Thoracic aorta (tissue), 2 donors: ENCODE data around the gene LIN28B. TPM values are rescaled to one million over a fixed set of nuclear protein-coding genes. Genes with fewer than 3 reads are reported as not detected.

Source experiments
- ATAC-seq: fragments of 150-250 bp; one replicate; pipeline ENCODE4 v1.8.0; 2017; ENCODE audit warnings: low read depth; ENCODE audit not compliant: insufficient number of reproducible peaks, low FRiP score
- DNase-seq: peaks from one replicate; pipeline ENCODE4 v3.0.0-alpha.2; 2020; ENCODE audit warnings: low spot score
- H3K27ac ChIP-seq, 2 donors: fragments of 200-600 bp; sonication (generic); 1 replicate in 1 of 2; 2 replicates in 1 of 2; pipeline ENCODE4 v1.5.1; 2016; ENCODE audit warnings: mild to moderate bottlenecking in 2 of 2, moderate library complexity in 2 of 2
- H3K27me3 ChIP-seq: fragments of 200-600 bp; sonication (generic); replicated peaks from 2 replicates; pipeline ENCODE4 v1.6.0; 2016; ENCODE audit warnings: mild to moderate bottlenecking; ENCODE audit not compliant: insufficient read depth
- H3K36me3 ChIP-seq: fragments of 200-600 bp; sonication (generic); one replicate; pipeline ENCODE4 v1.5.1; 2016
- H3K4me1 ChIP-seq, 2 donors: fragments of 200-600 bp; sonication (generic); 1 replicate in 1 of 2; 2 replicates in 1 of 2; pipeline versions ENCODE4 v1.5.1 to v1.6.0; 2016; ENCODE audit warnings: low read depth in 2 of 2, mild to moderate bottlenecking in 1 of 2; ENCODE audit not compliant: control insufficient read depth in 1 of 2
- H3K4me3 ChIP-seq: fragments of 200-600 bp; sonication (generic); 2 replicates; pipeline ENCODE4 v1.5.1; 2016; ENCODE audit warnings: mild to moderate bottlenecking
- H3K9me3 ChIP-seq: fragments of 200-600 bp; sonication (generic); 2 replicates; pipeline ENCODE4 v1.5.1; 2016
- CTCF ChIP-seq: fragments of 200-600 bp; sonication (generic); IDR thresholded peaks from one replicate; pipeline ENCODE4 v1.5.1; 2019; ENCODE audit warnings: antibody characterized with exemption
- total RNA-seq, 2 donors: library from RNA; depleted of rRNA; stranded (reverse); fragments of >200 nt; gene quantifications; one replicate each; pipeline versions ENCODE4 v1.1.0 to v1.2.3, GENCODE V29; 2016

The LIN28B gene
- total RNA-seq, 2 donors from 2014 or later, result not detected

GRCh38 chr6:104958178-104959025 lies 1.5 kb downstream of the LIN28B start:
- DNase-seq (no peak), ATAC-seq (no peak)
- Histone ChIP-seq H3K27ac (no peak overlapping the region), H3K4me3 (no peak overlapping the region), H3K27me3 (peaks cover 35% of the 10 kb centered on the region), H3K4me1 (peaks cover 0 to 6% of the 10 kb centered on the region in 2 donors), H3K9me3 (no peaks in the 10 kb centered on the region), H3K36me3 (no peaks in the 10 kb centered on the region)
- TF ChIP-seq CTCF, result no peak

GRCh38 chr6:104959026-104959858 lies 2.3 kb downstream of the LIN28B start:
- H3K4me3 ChIP-seq, result no peak overlapping the region
- no peak overlapping the region for H3K27ac ChIP-seq
- peaks cover 0 to 6% of the 10 kb centered on the region in 2 donors for H3K4me1 ChIP-seq
- H3K9me3 ChIP-seq, result no peaks in the 10 kb centered on the region
- ATAC-seq (no peak), DNase-seq (no peak)
- peaks cover 28% of the 10 kb centered on the region for H3K27me3 ChIP-seq
- TF ChIP-seq CTCF, result no peak
- no peaks in the 10 kb centered on the region for H3K36me3 ChIP-seq

GRCh38 chr6:104969108-104969507 lies 12.2 kb downstream of the LIN28B start:
- no peak for TF ChIP-seq CTCF
- no peak overlapping the region for H3K27ac ChIP-seq
- ATAC-seq (no peak), DNase-seq (no peak)
- no peaks in the 10 kb centered on the region for H3K4me1 ChIP-seq
- no peak overlapping the region for H3K4me3 ChIP-seq
- H3K36me3 ChIP-seq, result no peaks in the 10 kb centered on the region
- no peaks in the 10 kb centered on the region for H3K9me3 ChIP-seq
- H3K27me3 ChIP-seq, result no peaks in the 10 kb centered on the region

GRCh38 chr6:104969785-104970581 lies 13.1 kb downstream of the LIN28B start:
- DNase-seq, result no peak
- Histone ChIP-seq H3K27ac (no peak overlapping the region), H3K36me3 (no peaks in the 10 kb centered on the region), H3K9me3 (no peaks in the 10 kb centered on the region), H3K4me1 (no peaks in the 10 kb centered on the region), H3K27me3 (no peaks in the 10 kb centered on the region), H3K4me3 (no peak overlapping the region)
- TF ChIP-seq CTCF, result no peak
- ATAC-seq, result no peak
